K562 (cell line): ENCODE results near the gene CORO1A. TPM values are rescaled to one million over a fixed set of nuclear protein-coding genes. Genes with fewer than 3 reads are reported as not detected.

Source experiments
- AFF1 ChIP-seq, 2 experiments: fragments of 450-650 bp; IDR thresholded peaks; 2 replicates each; pipeline ENCODE4 v1.6.1; 2018; ENCODE audit warnings: mild to moderate bottlenecking in 2 of 2, low read depth in 1 of 2; ENCODE audit not compliant: partially characterized antibody in 2 of 2
- ARID4B ChIP-seq: sonication (generic); formaldehyde crosslinking; IDR thresholded peaks from 2 replicates; pipeline ENCODE4 v1.8.0; 2022; ENCODE audit warnings: mild to moderate bottlenecking, missing genetic modification reagents
- ID3 ChIP-seq, 2 experiments: fragments of 250-450 bp in 1 of 2; fragments of 450-650 bp in 1 of 2; sonication (Bioruptor Pico) in 1 of 2; IDR thresholded peaks; 2 replicates each; pipeline versions ENCODE4 v1.6.1 to v1.8.0; 2016 to 2021; ENCODE audit warnings: mild to moderate bottlenecking in 2 of 2, moderate library complexity in 2 of 2, missing compliant biosample characterization in 1 of 2, missing genetic modification characterization in 1 of 2
- MEF2D ChIP-seq: conservative IDR thresholded peaks from 2 replicates; pipeline ENCODE4 v1.6.1; 2016; ENCODE audit warnings: low read depth, missing genetic modification characterization, missing compliant biosample characterization
- PURB ChIP-seq: sonication (generic); formaldehyde crosslinking; IDR thresholded peaks from 2 replicates; pipeline ENCODE4 v1.9.0; 2021; ENCODE audit warnings: low read depth, mild to moderate bottlenecking, missing genetic modification reagents
- SREBF1 ChIP-seq: fragments of 150-350 bp; IDR thresholded peaks from 2 replicates; pipeline ENCODE4 v1.6.1; 2014; ENCODE audit warnings: antibody characterized with exemption, low read depth, low read length, borderline replicate concordance
- SRSF3 ChIP-seq: fragments of 200-400 bp; formaldehyde crosslinking; IDR thresholded peaks from 2 replicates; pipeline ENCODE4 v1.6.1; 2016; ENCODE audit warnings: mild to moderate bottlenecking, low read length, moderate library complexity; ENCODE audit not compliant: insufficient read depth
- ZNF224 ChIP-seq: sonication (generic); formaldehyde crosslinking; IDR thresholded peaks from 2 replicates; pipeline ENCODE4 v1.8.0; 2022; ENCODE audit warnings: mild to moderate bottlenecking, missing genetic modification reagents
- polyA plus RNA-seq, 8 experiments: library from polyadenylated mRNA; depleted of rRNA in 4 of 8; stranded (reverse) in 5 of 8; unstranded in 3 of 8; fragments of >200 nt; fragmentation: Nextera tagmentation in 2 of 8; fragmentation: Illumina TruSeq in 1 of 8; extraction: Ambion mirVana in 2 of 8; extraction: Trizol in 1 of 8; gene quantifications; 2 replicates each; pipeline versions ENCODE4 v1.2.1 to v1.2.3, GENCODE V29; 2011 to 2014; ENCODE audit warnings: inconsistent platforms in 1 of 8, missing spikeins in 1 of 8
- total RNA-seq, 7 experiments: library from RNA; depleted of rRNA in 6 of 7; stranded (reverse); fragments of >200 nt in 6 of 7; fragmentation: Illumina TruSeq in 2 of 7; extraction: Trizol in 2 of 7; gene quantifications; 2 replicates each; pipeline versions ENCODE4 v1.2.1 to v1.2.3, GENCODE V29; 2011 to 2021; ENCODE audit warnings: low replicate concordance in 1 of 7

The CORO1A gene
- total and polyA plus RNA-seq, 9 of the 15 experiments (the other 6 are each of a cell fraction or from before 2014, with no cell fraction given) = 0.22 to 23.8 (median 7.6) TPM

GRCh38 chr16:30144017-30144416, 39.4 kb upstream of the CORO1A start (continued):
- TF ChIP-seq PURB (CRISPR knock-in tag) (no peak), AFF1 (IDR thresholded peaks at IDR 0.05; ENCODE audit: low read depth in 1 of 2, partially characterized antibody in 2 of 2) (no peak), MEF2D (no peak), SRSF3 (no peak), ZNF224 (no peak), SREBF1 (no peak), ID3 (CRISPR knock-in tag; IDR thresholded peaks at IDR 0.05) (no peak), ID3 (tag; IDR thresholded peaks at IDR 0.05) (no peak), ARID4B (CRISPR knock-in tag) (no peak)
